ENCODE results near the gene ATG4D. TPM values are rescaled to one million over a fixed set of nuclear protein-coding genes. Genes with fewer than 3 reads are reported as not detected.
"Not testable (repeated sequence)": the region's sequence is repeated elsewhere in the genome, so short reads cannot be mapped to it uniquely, and the experiment has no call there.

Gene ATG4D
- total RNA-seq, 4 donors from 2014 or later, result 79.9 to 164 (median 100) TPM

DNA sequence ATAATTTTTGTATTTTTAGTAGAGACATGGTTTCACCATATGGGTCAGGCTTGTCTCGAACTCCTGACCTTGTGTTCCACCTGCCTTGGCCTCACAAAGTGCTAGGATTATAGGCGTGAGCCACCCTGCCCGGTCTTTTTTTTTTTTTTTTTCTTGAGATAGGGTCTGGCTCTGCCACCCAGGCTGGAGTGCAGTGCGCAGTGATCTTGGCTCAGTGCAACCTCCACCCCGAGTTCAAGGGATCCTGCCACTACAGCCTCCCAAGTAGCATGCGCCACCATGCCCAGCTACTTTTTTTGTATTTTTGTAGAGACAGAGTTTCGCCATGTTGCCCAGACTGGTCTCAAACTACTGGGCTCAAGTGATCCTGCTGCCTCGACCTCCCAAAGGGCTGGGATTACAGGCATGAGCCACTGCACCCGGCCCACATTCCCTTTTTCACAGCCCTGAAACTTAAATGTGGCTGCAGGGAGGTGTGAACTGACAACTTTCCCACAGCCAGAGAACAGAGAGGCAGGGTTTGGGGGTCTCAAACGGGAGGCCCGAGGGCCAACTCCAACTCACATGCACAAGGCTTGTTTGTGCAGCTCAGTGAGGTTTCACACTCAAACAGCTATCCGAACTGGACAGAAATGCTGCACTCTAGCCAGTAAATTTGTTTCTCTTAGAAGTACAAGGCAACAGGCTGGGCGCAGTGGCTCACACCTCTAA, 22.1 kb upstream of the ATG4D start:
- intact Hi-C loops (cut with DNase I; ENCODE audit: low total_unique reads), result no loop called here
- 72 to 82% methylated on average over 6 to 13 of the region's 13 CpGs for WGBS, 2 donors (ENCODE audit: low coverage in 1 of 2)
- in situ Hi-C loops (cut with MboI; ENCODE audit: low pct_ligation_motif_present in 1 of 4, low pct_unique_long_range_greater_than_20kb in 1 of 4, low sequenced_read_pairs in 3 of 4), result no loop called here
- Histone ChIP-seq H3K27ac (no peak overlapping the region), H3K27me3 (peaks cover 55% of the 10 kb centered on the region), H3K4me3 (no peak overlapping the region), H3K9me3 (no peaks in the 10 kb centered on the region), H3K4me1 (peaks cover 11 to 23% (median 18%) of the 10 kb centered on the region in 4 donors), H3K36me3 (no peaks in the 10 kb centered on the region)
- TF ChIP-seq POLR2A (IDR thresholded peaks at IDR 0.05), result no peak
- TF ChIP-seq POLR2AphosphoS5 (IDR thresholded peaks at IDR 0.05), result no peak
- TF ChIP-seq, protein P1, sequence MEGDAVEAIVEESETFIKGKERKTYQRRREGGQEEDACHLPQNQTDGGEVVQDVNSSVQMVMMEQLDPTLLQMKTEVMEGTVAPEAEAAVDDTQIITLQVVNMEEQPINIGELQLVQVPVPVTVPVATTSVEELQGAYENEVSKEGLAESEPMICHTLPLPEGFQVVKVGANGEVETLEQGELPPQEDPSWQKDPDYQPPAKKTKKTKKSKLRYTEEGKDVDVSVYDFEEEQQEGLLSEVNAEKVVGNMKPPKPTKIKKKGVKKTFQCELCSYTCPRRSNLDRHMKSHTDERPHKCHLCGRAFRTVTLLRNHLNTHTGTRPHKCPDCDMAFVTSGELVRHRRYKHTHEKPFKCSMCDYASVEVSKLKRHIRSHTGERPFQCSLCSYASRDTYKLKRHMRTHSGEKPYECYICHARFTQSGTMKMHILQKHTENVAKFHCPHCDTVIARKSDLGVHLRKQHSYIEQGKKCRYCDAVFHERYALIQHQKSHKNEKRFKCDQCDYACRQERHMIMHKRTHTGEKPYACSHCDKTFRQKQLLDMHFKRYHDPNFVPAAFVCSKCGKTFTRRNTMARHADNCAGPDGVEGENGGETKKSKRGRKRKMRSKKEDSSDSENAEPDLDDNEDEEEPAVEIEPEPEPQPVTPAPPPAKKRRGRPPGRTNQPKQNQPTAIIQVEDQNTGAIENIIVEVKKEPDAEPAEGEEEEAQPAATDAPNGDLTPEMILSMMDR (IDR thresholded peaks at IDR 0.05), result no peak
- TF ChIP-seq EP300 (IDR thresholded peaks at IDR 0.05; ENCODE audit: low read depth), result no peak
- DNase-seq, result no peak

DNA sequence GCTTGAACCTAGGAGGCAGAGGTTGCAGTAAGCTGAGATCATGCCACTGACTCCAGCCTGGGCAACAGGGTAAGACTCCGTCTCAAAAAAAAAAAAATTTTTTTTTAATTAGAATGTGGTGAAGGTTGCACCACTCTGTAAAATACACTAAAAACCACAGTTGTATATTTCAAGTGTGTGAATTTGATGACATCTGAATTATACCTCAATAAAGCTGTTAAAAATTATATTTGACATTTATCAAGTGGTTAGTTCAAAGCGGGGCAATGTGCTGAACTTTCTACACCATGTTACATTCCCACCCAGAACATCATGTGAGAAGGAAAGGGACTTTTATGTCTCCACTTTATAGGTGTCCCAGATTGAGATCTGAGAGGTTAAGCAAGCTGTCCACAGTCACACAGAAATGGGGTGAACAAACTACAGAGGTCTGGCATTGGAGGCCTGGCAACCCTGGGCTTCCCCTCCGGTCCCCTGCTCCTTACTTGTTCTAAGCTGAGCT, 20.5 kb upstream of the ATG4D start:
- Histone ChIP-seq H3K4me3 (no peak overlapping the region), H3K36me3 (no peaks in the 10 kb centered on the region), H3K4me1 (peaks cover 0 to 9% (median 7%) of the 10 kb centered on the region in 4 donors), H3K27me3 (peaks cover 40% of the 10 kb centered on the region), H3K27ac (no peak overlapping the region), H3K9me3 (no peaks in the 10 kb centered on the region)
- TF ChIP-seq EP300 (IDR thresholded peaks at IDR 0.05; ENCODE audit: low read depth) (no peak), POLR2AphosphoS5 (IDR thresholded peaks at IDR 0.05) (no peak), POLR2A (IDR thresholded peaks at IDR 0.05) (no peak)
- TF ChIP-seq, protein P1 (IDR thresholded peaks at IDR 0.05), result no peak
- in situ Hi-C loops (cut with MboI; ENCODE audit: low pct_ligation_motif_present in 1 of 4, low pct_unique_long_range_greater_than_20kb in 1 of 4, low sequenced_read_pairs in 3 of 4) (no loop called here), intact Hi-C loops (cut with DNase I; ENCODE audit: low total_unique reads) (no loop called here)
- no peak for DNase-seq
- WGBS, 2 donors (ENCODE audit: low coverage in 1 of 2), result 62 to 63% methylated on average over 2 to 3 of the region's 3 CpGs

GRCh38 chr19:10525636-10526035, 18.1 kb upstream of the ATG4D start:
- WGBS, 2 donors (ENCODE audit: low coverage in 1 of 2), result 90 to 92% methylated on average over 7 of the region's 7 CpGs

DNA sequence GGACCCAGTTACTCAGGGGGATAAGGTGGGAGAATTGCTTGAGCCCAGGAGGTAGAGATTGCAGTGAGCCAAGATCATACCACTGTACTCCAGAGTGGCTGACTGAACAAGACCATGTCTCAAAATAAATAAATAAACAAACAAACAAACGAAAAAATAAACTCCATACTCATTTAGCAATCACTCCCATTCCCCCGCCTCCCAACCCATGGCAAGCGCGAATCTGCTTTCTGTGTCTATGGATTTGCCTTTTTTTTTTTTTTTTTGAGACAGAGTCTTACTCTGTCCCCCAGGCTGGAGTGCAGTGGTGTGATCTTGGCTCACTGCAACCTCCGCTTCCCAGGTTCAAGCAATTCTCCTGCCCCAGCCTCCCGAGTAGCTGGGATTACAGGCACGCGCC, 16.8 kb upstream of the ATG4D start:
- H3K27ac ChIP-seq; H3K9me3 ChIP-seq; DNase-seq; in situ Hi-C loops (cut with MboI; ENCODE audit: low pct_ligation_motif_present in 1 of 4, low pct_unique_long_range_greater_than_20kb in 1 of 4, low sequenced_read_pairs in 3 of 4); H3K4me1 ChIP-seq; intact Hi-C loops (cut with DNase I; ENCODE audit: low total_unique reads); H3K36me3 ChIP-seq; H3K4me3 ChIP-seq: not testable (repeated sequence)
- WGBS, 2 donors (ENCODE audit: low coverage in 1 of 2), result 91% methylated on average over 6 to 8 of the region's 8 CpGs
- H3K27me3 ChIP-seq, result peaks cover 11% of the 10 kb centered on the region

More at GRCh38 chr19:10525636-10526035, 18.1 kb upstream of the ATG4D start:
- H3K4me3 ChIP-seq, result no peak overlapping the region
- no peak overlapping the region for H3K27ac ChIP-seq
- no peaks in the 10 kb centered on the region for H3K4me1 ChIP-seq
- intact Hi-C loops (cut with DNase I; ENCODE audit: low total_unique reads) (no loop called here), in situ Hi-C loops (cut with MboI; ENCODE audit: low pct_ligation_motif_present in 1 of 4, low pct_unique_long_range_greater_than_20kb in 1 of 4, low sequenced_read_pairs in 3 of 4) (no loop called here)
- H3K27me3 ChIP-seq, result peaks cover 15% of the 10 kb centered on the region
- no peaks in the 10 kb centered on the region for H3K36me3 ChIP-seq
- no peak for DNase-seq
- no peak for TF ChIP-seq POLR2AphosphoS5 (IDR thresholded peaks at IDR 0.05)
- no peaks in the 10 kb centered on the region for H3K9me3 ChIP-seq

DNA sequence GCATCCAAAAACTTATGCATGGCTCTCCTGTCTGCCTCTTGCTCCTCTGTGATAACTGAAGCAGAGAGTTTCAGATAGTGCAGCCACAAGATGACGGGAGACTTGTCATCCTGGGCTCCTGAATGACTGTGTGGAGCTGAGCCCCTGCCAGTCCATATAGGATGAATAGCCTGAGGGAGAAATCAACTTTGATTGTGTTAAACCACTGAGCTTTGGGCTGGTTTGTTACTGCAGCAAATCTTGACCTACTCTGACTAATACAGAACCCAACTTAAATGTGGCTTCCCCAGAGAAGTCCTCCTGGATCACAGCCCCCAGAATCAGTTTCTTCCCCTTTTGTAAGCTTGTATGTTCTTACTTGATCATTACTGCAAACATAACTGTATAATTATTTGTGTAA, 11.2 kb upstream of the ATG4D start:
- H3K9me3 ChIP-seq, result no peaks in the 10 kb centered on the region
- no peaks in the 10 kb centered on the region for H3K36me3 ChIP-seq
- H3K4me3 ChIP-seq, result no peak overlapping the region
- DNase-seq, result no peak
- WGBS, 2 donors (ENCODE audit: low coverage in 1 of 2), result 75% methylated on average over 1 of the region's 1 CpG; no CpG with 5 or more reads in 1 of the 2 donors
- TF ChIP-seq, protein P1 (IDR thresholded peaks at IDR 0.05), result no peak
- no peak for TF ChIP-seq POLR2A (IDR thresholded peaks at IDR 0.05)
- TF ChIP-seq EP300 (IDR thresholded peaks at IDR 0.05; ENCODE audit: low read depth), result no peak
- TF ChIP-seq POLR2AphosphoS5 (IDR thresholded peaks at IDR 0.05), result no peak
- intact Hi-C loops (cut with DNase I; ENCODE audit: low total_unique reads) (loop anchor here (5.0 kb wide), 1 partner anchor 895 kb away; no protein-coding TSS in a partner anchor), in situ Hi-C loops (cut with MboI; ENCODE audit: low pct_ligation_motif_present in 1 of 4, low pct_unique_long_range_greater_than_20kb in 1 of 4, low sequenced_read_pairs in 3 of 4) (no loop called here)
- no peak overlapping the region for H3K27ac ChIP-seq
- H3K27me3 ChIP-seq, result peaks cover 2% of the 10 kb centered on the region
- no peaks in the 10 kb centered on the region for H3K4me1 ChIP-seq

Data from transverse colon (tissue), 4 donors.